Epidermal melanocyte (primary cell): ENCODE measurements around the gene CIAPIN1.

ENCODE experiments used
- DNase-seq: peaks from one replicate; pipeline ENCODE4 v3.0.0; 2011; ENCODE audit warnings: low spot score; ENCODE audit not compliant: insufficient read length

Gene CIAPIN1

GRCh38 chr16:57476546-57477410 is 29.6 kb upstream of the CIAPIN1 start:
- DNase-seq: no peak

GRCh38 chr16:57475711-57476339 is 28.6 kb upstream of the CIAPIN1 start:
- no peak for DNase-seq

GRCh38 chr16:57474671-57475661 is 27.8 kb upstream of the CIAPIN1 start:
- DNase-seq: no peak

GRCh38 chr16:57473906-57474305 is 26.7 kb upstream of the CIAPIN1 start:
- DNase-seq: no peak

- no peak for DNase-seq
These were observed 26.1 kb upstream of the CIAPIN1 start for GRCh38 chr16:57473176-57473840.

- DNase-seq: no peak
These were observed 25.5 kb upstream of the CIAPIN1 start for GRCh38 chr16:57472665-57473060.

GRCh38 chr16:57471852-57472664 is 24.9 kb upstream of the CIAPIN1 start:
- DNase-seq: no peak

GRCh38 chr16:57471209-57471608 is 24.0 kb upstream of the CIAPIN1 start:
- DNase-seq: no peak

GRCh38 chr16:57470711-57471110 is 23.5 kb upstream of the CIAPIN1 start:
- DNase-seq: no peak

- no peak for DNase-seq
These were observed 22.8 kb upstream of the CIAPIN1 start for GRCh38 chr16:57469917-57470470.

GRCh38 chr16:57469046-57469445 is 21.9 kb upstream of the CIAPIN1 start:
- DNase-seq: no peak

GRCh38 chr16:57468346-57468745 is 21.2 kb upstream of the CIAPIN1 start:
- no peak for DNase-seq

GRCh38 chr16:57464523-57464922 is 17.3 kb upstream of the CIAPIN1 start:
- no peak for DNase-seq

- no peak for DNase-seq
These were observed 15.8 kb upstream of the CIAPIN1 start for GRCh38 chr16:57462978-57463362.

- DNase-seq: peak; percentile 80
These were observed 15.2 kb upstream of the CIAPIN1 start, which contains the start of gene POLR2C for GRCh38 chr16:57462209-57462977. TSS of gene POLR2C (plus strand) at chr16:57462679. CDS start at chr16:57462725, 46 bp downstream.

GRCh38 chr16:57452021-57452420 is 4.8 kb upstream of the CIAPIN1 start:
- DNase-seq: no peak

- no peak for DNase-seq
These were observed 527 bp downstream of the CIAPIN1 start for GRCh38 chr16:57446531-57447185.

- no peak for DNase-seq
These were observed 1.7 kb downstream of the CIAPIN1 start for GRCh38 chr16:57445510-57445909.

GRCh38 chr16:57444711-57445110 is 2.5 kb downstream of the CIAPIN1 start:
- DNase-seq: no peak
